CD4-positive, alpha-beta T cell treated with Interleukin-6 for 4 hours (primary cell): Measurements from ENCODE around the gene MYL9.
A peak's percentile ranks its signal among the peaks of the same experiment; 100 is the strongest.

ENCODE experiments used
- DNase-seq: peaks from one replicate; pipeline ENCODE4 v3.0.0-alpha.2; 2020; ENCODE audit warnings: mixed read lengths

Gene MYL9

DNA sequence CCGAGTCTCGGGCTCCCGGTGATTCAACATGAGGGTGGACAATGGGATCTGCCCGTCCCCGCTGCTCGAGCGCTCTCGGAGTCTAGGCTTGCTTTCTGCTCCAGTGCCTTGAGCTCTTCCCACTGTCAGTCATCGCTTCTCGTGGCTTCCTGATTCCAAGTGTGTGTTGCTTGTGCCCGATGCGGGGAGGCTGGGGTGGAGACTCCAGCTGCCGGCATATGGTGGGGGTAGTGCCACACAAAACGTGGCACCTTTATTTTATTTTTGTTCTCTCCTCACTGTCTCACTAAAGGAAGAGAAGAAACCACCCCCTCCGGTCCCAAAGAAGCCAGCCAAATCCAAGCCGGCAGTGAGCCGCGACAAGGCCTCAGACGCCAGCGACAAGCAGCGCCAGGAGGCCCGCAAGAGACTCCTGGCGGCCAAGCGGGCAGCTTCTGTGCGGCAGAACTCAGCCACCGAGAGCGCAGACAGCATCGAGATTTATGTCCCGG, 14.8 kb upstream of the MYL9 start:
- DNase-seq: no peak

- DNase-seq: no peak
Measured at GRCh38 chr20:36527331-36528125, 13.8 kb upstream of the MYL9 start.

DNA sequence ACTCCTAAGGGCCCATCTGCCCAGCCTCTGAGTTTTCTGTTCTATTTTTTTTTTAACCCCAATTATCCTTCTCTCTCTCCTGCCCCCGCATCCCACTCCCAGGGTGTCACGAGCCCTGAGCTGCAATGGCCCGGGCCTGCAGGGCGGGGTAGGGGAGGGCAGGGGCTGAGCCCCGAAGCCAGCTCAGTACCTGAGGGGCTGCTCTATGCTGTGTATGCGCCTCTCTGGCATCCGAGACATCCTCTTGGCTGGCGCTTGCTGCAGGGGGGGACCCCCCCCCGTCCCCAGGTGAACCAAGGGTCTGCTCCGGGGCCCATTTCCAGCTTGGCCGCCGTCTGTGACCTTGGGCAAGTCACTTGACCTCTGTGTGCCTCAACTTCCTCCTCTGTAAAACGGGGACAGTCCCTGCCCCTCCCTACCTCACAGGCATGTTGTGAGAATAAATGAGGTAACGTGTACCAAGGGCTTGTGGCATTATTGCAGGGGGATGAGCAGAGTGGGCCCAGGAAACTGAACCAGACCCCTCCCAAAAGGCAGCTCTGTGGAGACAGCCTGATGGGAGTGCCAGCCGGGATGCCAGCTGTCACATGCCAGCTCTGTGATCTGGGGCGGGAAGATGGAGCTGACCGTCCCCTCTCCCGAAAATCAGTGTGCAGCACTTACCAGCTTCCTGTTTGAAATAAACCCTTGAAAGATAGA, 13.0 kb upstream of the MYL9 start:
- DNase-seq: no peak

DNA sequence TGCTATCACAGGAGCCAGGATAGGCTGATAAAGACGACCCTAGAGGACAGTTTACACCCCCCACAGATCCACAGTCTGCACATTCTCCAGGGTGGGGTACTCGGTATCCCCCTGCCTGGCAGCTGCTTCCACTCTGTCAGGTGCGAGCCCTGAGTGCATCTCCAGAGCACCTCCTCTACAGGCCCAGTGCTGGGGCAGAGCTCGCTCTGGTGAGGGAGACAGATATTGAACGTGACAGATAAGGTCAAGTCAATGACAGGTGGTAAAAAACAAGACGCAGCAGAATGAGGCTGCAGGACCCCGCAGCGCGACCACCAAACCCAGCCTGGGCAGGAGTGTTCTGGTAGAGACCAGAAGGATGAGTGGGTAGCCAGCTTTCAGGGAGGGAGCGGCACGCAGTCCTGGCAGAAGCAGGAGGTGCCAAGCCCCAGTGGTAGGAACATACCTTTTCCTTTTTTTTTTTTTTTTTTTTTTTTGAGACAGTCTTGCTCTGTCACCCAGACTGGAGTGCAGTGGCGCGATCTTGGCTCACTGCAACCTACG, 12.4 kb upstream of the MYL9 start:
- DNase-seq: no peak

- DNase-seq: no peak
Measured at GRCh38 chr20:36532388-36532787, 8.9 kb upstream of the MYL9 start.

DNA sequence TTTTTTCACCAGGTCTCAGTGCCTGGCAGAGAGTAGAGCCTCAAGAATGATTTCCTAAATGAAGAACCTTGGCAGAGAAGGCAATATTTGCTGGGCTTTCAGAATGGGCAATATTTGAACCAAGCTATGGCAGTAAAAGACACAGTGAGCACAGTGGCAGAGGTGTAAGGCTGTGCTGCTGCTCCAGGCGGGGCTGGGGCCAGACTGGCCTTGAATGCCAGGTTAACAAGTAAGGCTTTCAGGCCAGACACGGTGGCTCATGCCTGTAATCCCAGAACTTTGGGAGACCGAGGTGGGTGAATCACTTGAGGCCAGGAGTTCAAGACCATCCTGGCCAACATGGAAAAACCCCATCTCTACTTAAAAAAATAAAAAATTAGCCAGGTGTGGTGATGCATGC, 8.5 kb upstream of the MYL9 start:
- DNase-seq: no peak

- DNase-seq: no peak
Measured at GRCh38 chr20:36538026-36538722, 3.1 kb upstream of the MYL9 start.

DNA sequence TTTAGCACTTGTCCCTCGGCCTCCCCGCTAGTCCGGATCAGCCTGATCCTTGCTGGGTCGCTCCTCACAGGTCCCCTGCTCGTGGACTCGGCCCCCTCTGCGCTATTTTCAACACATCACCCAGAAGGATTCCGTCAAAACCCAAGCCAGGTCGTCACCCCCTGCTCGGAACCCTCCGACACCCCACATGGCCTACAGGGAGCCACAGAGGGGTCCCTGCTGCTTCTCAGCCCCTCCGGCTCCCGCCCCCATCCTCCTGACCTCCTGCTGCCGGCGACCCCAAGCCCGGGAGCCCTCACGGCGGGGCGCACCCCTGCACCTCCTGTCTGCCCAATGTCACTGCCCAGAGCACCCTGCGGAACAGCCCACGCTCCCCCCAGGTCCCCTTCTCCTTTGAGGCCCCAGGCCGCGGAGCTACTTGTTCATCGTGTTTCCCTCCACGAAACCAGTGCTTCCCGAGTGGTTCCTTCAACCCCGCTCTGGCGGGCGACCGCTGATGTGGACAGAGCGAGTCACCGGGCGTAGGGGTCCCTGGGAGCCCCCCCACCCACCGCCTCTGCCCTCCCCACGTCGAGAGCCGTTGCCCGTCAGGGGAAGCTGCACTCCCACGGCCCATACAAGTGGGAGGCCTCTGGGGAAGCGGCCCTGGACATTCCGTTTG, 638 bp upstream of the MYL9 start:
- no peak for DNase-seq

GRCh38 chr20:36541768-36542488, 609 bp downstream of the MYL9 start:
- peak; percentile 7 for DNase-seq

GRCh38 chr20:36542516-36543183, 1.3 kb downstream of the MYL9 start:
- no peak for DNase-seq

GRCh38 chr20:36543184-36544133, 2.1 kb downstream of the MYL9 start:
- DNase-seq: no peak

- no peak for DNase-seq
Measured at GRCh38 chr20:36544134-36545018, 3.1 kb downstream of the MYL9 start.

GRCh38 chr20:36546111-36546736, 4.9 kb downstream of the MYL9 start:
- DNase-seq: no peak

- DNase-seq: no peak
Measured at GRCh38 chr20:36547186-36548005, 6.1 kb downstream of the MYL9 start.

DNA sequence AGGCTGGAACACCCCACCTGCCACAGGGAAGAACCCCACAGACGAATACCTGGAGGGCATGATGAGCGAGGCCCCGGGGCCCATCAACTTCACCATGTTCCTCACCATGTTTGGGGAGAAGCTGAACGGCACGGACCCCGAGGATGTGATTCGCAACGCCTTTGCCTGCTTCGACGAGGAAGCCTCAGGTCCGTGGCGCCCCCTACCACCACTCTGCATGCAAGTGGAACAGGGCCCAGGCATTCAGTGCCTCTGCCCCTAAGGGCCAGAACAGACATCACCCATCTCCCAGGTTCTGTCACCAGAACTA, 6.6 kb downstream of the MYL9 start:
- no peak for DNase-seq

- DNase-seq: no peak
Measured at GRCh38 chr20:36548704-36549627, 7.6 kb downstream of the MYL9 start.

- no peak for DNase-seq
Measured at GRCh38 chr20:36549628-36549941, 8.3 kb downstream of the MYL9 start.
